Measurements from ENCODE around the gene KNOP1.

The KNOP1 gene

GRCh38 chr16:19705843-19706242, 12.2 kb downstream of the KNOP1 start:
- DNase-seq: no peak

GRCh38 chr16:19705146-19705501, 12.9 kb downstream of the KNOP1 start:
- DNase-seq: no peak

DNA sequence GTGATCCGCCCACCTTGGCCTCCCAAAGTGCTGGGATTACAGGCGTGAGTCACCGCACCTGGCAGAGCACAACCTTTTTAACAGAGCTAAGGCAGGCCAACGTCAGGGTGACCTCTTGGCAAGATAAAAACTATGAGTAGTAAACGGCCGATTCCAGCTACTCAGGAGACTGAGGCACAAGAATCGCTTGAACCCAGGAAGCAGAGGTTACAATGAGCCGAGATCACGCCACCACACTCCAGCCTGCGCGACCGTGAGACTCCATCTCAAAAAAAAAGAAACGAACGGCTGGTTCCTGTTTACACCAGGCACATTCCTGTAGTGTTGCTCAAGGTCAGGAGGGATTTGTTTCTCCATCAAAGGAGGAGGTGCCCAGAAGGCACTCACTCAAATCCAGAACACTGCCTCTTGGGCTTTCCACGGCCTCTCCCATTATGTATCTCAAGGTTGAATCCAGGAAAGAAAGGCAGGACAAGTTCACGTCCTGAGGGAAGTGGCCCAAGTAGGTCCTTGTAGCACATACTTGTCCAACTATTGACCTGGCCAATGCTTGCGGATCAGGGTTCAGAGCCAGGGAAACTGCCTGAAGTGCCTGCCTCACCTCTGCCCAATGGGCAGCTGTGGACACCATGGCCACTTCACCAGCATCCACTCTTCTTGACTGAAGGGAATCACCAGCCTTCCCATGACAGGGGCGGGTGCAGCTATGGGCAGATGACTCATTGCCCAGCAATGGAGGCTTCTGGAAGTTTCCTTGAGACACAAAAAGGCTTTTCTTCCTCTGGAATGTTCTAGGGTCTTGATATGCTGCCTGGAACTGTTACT, 13.5 kb downstream of the KNOP1 start:
- no peak for DNase-seq

- DNase-seq: no peak
These were observed 14.7 kb downstream of the KNOP1 start for GRCh38 chr16:19703172-19703889.

DNA sequence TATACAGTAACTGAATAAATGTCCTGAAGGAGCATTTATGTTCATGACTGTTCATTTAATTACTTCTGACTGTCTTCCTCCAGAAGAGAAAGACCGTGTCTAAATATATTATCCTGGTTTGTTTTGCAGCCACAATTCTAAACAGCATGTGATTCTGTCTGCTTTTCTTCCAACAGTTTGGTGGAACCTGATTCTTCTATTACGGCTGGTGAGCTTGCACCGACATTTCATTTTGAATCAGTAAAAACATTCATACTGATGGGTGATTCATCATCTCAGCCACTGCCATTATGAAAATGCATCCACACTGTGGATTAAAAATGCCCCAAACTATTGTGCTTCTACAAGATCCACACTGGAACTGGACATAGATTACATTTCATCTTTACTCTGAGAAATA, 16.9 kb downstream of the KNOP1 start:
- DNase-seq: no peak

DNA sequence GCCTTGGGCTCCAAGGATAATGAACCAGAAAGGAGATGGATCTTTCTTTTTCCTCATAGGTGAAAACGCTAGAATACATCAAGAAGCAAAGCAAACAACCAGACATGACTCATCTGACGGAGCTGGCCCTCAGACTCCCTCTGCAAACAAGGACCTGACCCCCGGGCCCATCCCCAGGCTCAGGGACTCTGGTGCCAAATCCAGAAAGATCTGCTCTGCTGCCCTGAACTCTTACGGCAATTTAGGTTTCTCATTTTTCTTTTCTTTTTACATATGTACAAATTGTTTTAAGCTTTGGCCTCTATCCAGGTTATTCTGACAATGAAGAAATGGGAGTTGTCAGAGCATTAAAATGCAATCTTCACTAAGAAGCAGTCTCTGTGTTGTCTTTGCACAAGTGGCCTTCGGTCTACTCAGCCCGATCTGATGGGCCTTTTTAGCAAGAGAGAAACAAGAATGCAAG, 17.7 kb downstream of the KNOP1 start:
- no peak for DNase-seq

DNA sequence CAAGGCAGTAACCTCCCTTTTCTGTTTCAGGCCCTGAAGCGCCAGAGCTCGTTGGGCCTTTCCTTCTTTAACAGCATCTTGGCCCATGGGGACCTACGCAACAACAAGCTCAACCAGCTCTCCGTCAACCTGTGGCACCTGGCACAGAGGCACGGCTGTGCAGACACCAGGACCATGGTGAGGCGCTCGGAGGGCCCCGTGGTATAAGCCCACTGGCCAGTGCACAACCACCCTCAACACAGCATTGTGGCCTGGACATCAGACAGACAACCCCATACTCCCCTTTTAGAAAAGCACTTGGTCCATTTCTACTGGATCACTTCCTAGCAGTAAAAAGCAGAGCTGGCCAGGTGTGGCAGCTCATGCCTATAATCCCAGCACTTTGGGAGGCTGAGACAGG, 18.6 kb downstream of the KNOP1 start:
- DNase-seq: no peak

DNA sequence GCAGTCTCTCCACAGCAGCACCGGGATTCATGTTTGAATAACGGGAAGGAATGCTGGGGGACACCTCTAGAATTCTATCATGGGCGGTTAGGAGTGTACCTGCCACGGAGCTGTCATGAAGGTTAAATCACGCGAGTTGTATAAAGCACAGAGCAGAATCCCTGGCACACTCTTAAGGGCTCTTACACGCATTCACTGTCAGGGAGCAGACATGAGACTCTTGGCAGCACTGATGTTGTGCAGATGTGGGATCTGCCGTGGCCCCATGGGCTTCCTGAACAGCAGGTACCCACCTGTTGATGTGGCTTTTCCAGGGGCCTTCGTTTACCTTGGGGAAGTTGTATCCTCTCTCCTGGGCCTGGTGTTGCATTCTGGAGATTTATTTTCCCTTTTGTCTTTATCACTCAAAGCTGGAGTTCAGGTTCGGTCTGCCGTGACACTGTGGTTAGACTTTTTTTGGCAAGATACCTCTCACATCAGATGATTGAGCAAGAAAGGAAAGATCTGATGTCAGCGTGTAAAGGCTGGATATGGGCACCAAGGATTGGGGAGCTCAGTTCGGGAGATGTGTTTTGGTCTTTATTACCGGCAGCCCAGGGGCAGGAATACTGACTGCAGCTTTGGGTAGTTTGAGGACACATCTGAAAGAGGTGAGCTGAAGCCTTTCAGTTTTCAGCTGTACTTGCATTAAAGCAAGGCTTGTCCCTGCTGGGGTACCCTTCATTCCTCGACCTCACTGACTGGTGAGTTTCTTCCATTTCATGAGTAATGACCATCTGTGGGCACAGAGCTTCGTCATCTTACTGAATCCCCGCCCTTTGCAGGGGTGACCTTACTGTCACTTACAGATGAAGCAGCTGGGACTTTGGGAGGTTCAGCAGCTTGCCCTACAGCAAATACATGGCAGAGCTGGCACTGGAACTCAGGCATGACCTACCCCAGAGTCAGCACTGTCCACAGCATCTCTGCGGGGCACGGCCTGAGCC, 19.3 kb downstream of the KNOP1 start:
- no peak for DNase-seq

GRCh38 chr16:19697756-19698318, 20.2 kb downstream of the KNOP1 start:
- no peak for DNase-seq

- no peak for DNase-seq
These were observed 21.1 kb downstream of the KNOP1 start for GRCh38 chr16:19696961-19697360.

- DNase-seq: peak; percentile 74
These were observed 21.7 kb downstream of the KNOP1 start for GRCh38 chr16:19696328-19696727.

DNA sequence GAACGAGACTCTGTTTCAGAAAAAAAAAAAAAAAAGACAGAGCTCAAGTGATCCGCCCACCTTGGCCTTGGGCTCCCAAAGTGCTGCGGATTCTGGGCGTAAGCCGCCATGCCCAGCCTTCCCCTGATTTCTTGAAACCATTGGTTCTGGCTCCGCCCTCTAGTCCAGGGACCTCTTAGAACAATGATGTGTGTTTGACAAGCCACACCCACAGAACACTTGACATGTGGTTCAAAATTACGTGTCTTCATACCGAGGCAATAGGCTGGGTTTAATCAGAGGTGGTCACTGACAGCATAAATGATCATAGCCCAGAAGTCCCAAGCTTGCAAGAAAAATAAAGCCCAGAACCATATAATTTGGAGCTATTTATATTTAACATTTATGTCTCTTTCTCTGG, 23.0 kb downstream of the KNOP1 start:
- DNase-seq: no peak

- no peak for DNase-seq
These were observed 26.8 kb downstream of the KNOP1 start for GRCh38 chr16:19691161-19691711.

GRCh38 chr16:19690196-19690595, 27.8 kb downstream of the KNOP1 start:
- no peak for DNase-seq

- no peak for DNase-seq
These were observed 28.7 kb downstream of the KNOP1 start for GRCh38 chr16:19689342-19689741.

DNA sequence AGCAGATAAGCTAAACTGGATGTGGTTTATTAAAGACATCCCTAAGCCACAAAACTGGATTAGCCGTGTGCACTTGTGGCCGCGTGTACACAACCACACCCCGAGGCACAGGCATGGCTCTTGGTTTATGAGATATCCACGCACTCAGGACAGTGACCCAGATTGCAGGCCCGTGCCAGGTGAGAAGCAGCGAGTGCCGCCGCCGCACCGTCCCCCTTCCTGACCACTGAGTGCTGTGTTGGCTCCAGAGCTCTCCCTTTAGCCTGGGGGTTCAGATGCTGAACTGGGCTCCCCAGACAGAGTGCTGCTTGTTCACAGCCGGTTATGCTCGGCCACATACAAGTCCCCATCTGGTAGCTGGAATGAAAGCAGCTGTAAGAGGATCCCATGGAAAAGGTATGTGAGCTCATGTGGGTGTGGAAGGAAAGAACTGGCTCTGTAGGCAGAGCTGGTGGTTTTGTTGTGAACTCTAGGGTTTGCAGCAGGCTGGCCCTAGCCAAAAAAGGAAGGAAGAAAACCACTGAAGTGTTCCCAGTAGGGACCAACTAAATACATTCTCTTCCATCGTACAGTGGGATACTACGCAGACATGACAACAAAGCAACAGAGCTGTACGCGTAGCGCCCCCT, 29.5 kb downstream of the KNOP1 start:
- no peak for DNase-seq

GRCh38 chr16:19687279-19687678, 30.7 kb downstream of the KNOP1 start:
- DNase-seq: no peak

DNA sequence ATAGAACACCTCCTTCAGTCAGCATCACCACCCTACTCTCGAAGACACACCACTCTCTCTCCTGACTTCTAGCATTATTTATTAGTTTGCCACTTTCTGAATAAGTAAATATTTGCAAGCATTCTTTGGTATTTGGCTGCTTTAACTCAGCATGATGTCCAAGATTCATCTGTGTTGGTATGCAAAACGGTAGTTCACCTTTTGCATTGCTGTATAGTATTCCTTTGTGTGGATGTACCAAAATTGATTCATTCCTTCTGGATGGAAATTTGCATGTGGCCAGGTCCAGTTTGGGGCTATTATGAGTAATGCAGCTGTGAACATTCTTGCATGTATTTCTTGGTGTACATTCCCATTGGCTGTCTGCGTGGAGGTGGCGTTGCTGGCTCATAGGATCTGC, 32.9 kb downstream of the KNOP1 start:
- DNase-seq: no peak

GRCh38 chr16:19683453-19684236, 34.4 kb downstream of the KNOP1 start:
- no peak for DNase-seq

- DNase-seq: no peak
These were observed 36.4 kb downstream of the KNOP1 start for GRCh38 chr16:19681637-19682036.

- no peak for DNase-seq
These were observed 37.1 kb downstream of the KNOP1 start for GRCh38 chr16:19680881-19681340.
